ENCODE measurements around the gene NFYC. TPM values are rescaled to one million over a fixed set of nuclear protein-coding genes. Genes with fewer than 3 reads are reported as not detected.

Gene NFYC
- total and polyA plus RNA-seq, 2 of the 8 experiments (the other 6 are each of a cell fraction or from before 2014, with no cell fraction given): 54.1 to 124 TPM

- TF ChIP-seq CEBPB (IDR thresholded peaks at IDR 0.05; ENCODE audit: low read depth, low read length) (no peak), CREB1 (IDR thresholded peaks at IDR 0.05) (no peak), ATF2 (IDR thresholded peaks at IDR 0.05; ENCODE audit: low read length) (no peak), SAP30 (IDR thresholded peaks at IDR 0.05; ENCODE audit: insufficient read depth, insufficient replicate concordance, low read length) (no peak), TAF7 (optimal IDR thresholded peaks at IDR 0.05; ENCODE audit: borderline replicate concordance, low read depth, low read length) (no peak), SP2 (IDR thresholded peaks at IDR 0.05; ENCODE audit: low read length) (no peak), BRCA1 (IDR thresholded peaks at IDR 0.05; ENCODE audit: low read depth, low read length) (no peak)
These were observed 43.6 kb downstream of the NFYC start (continued) for GRCh38 chr1:40734882-40735628.
